ENCODE measurements around the gene SH3BP5L. TPM values are rescaled to one million over a fixed set of nuclear protein-coding genes. Genes with fewer than 3 reads are reported as not detected.
"Not testable (repeated sequence)": the region's sequence is repeated elsewhere in the genome, so short reads cannot be mapped to it uniquely, and the experiment has no call there.

The SH3BP5L gene
- total and polyA plus RNA-seq, 2 of the 8 experiments (the other 6 are each of a cell fraction or from before 2014, with no cell fraction given): 20.2 to 28.4 TPM

GRCh38 chr1:248789337-248789736 lies 36.4 kb downstream of the SH3BP5L start:
- H3K36me3 ChIP-seq (ENCODE audit: control insufficient read depth in 2 of 4, insufficient read depth in 4 of 4, low read length in 3 of 4); H3K27me3 ChIP-seq (replicated peaks in 1 of 4; ENCODE audit: control insufficient read depth in 3 of 4, extremely low read depth in 1 of 4, insufficient read depth in 3 of 4, low read length in 3 of 4); H2AFZ ChIP-seq (ENCODE audit: low read length); H4K20me1 ChIP-seq (replicated peaks in 1 of 2; ENCODE audit: control insufficient read depth in 1 of 2, insufficient read depth in 2 of 2, low read length in 2 of 2); H2BK5ac ChIP-seq (ENCODE audit: low read depth, low read length); H3K27ac ChIP-seq (ENCODE audit: low read depth, low read length); DNase-seq (ENCODE audit: low read depth in 1 of 2, low spot score in 2 of 2); H3K23ac ChIP-seq (ENCODE audit: insufficient read length); H2BK15ac ChIP-seq (ENCODE audit: low read length); H2BK12ac ChIP-seq (ENCODE audit: low read depth, low read length); H3K4ac ChIP-seq (replicated peaks; ENCODE audit: insufficient read length, low read depth, low read length); H3K23me2 ChIP-seq (ENCODE audit: low read depth, low read length); FAIRE-seq; H3K4me2 ChIP-seq (ENCODE audit: insufficient read depth in 1 of 2, low read depth in 2 of 2, low read length in 2 of 2); H4K91ac ChIP-seq (replicated peaks; ENCODE audit: insufficient read length, low read length); H3K79me1 ChIP-seq (ENCODE audit: low read depth, low read length); H2BK120ac ChIP-seq (replicated peaks; ENCODE audit: low read depth, low read length); H3K4me1 ChIP-seq (replicated peaks in 1 of 4; ENCODE audit: control insufficient read depth in 3 of 4, insufficient read depth in 4 of 4, low read length in 3 of 4); H3K79me2 ChIP-seq (ENCODE audit: control insufficient read depth in 1 of 2, insufficient read depth in 2 of 2, low read length in 2 of 2); H3K18ac ChIP-seq (ENCODE audit: extremely low read depth, low read length); H4K8ac ChIP-seq (ENCODE audit: extremely low read depth, insufficient read depth, low read length); H2BK20ac ChIP-seq (ENCODE audit: low read length); H4K5ac ChIP-seq (ENCODE audit: insufficient read length, low read depth, low read length); POLR2A ChIA-PET (ENCODE audit: partially characterized antibody); H3K9ac ChIP-seq (replicated peaks in 1 of 4; ENCODE audit: extremely low read depth in 1 of 4, low read depth in 3 of 4, low read length in 3 of 4); H3K4me3 ChIP-seq (ENCODE audit: extremely low read depth in 1 of 4, insufficient read depth in 2 of 4, low read depth in 3 of 4, low read length in 4 of 4); H3K56ac ChIP-seq (replicated peaks; ENCODE audit: insufficient read length, low read depth, low read length); H2AK5ac ChIP-seq (ENCODE audit: low read depth, low read length); H3K14ac ChIP-seq (ENCODE audit: insufficient read length): not testable (repeated sequence)
- 83% methylated on average over 2 of the region's 2 CpGs; no CpG with 5 or more reads in 1 of the 2 experiments for WGBS, 2 experiments (ENCODE audit: extremely low coverage in 1 of 2, insufficient coverage in 1 of 2, insufficient read length in 1 of 2, insufficient replicate concordance in 2 of 2, low coverage in 1 of 2, low lambda C conversion rate in 2 of 2, missing lambda C conversion rate in 1 of 2)
- H3K9me3 ChIP-seq (ENCODE audit: insufficient read depth in 2 of 2, low read depth in 1 of 2, low read length in 1 of 2): peaks cover 71 to 92% of the 10 kb centered on the region in 2 experiments
- CTCF ChIA-PET (ENCODE audit: partially characterized antibody): interaction anchor here (1.5 kb wide), 1 partner anchor 18 kb away, joined by 3 read pairs; no protein-coding TSS in a partner anchor

Measured in H1 (cell line).